SK-N-SH (cell line): ENCODE results near the gene TBC1D8.

Source experiments
- CTCF ChIP-seq: fragments of 200-600 bp; sonication (generic); IDR thresholded peaks from 2 replicates; pipeline ENCODE4 v1.6.1; 2017; ENCODE audit warnings: antibody characterized with exemption, mild to moderate bottlenecking, moderate library complexity
- POLR2AphosphoS5 ChIP-seq: IDR thresholded peaks from 2 replicates; pipeline ENCODE4 v1.6.1; 2012; ENCODE audit warnings: low read depth, low read length

- TF ChIP-seq POLR2AphosphoS5 (no peak), CTCF (no peak)
Observed at GRCh38 chr2:101193033-101193626, 41.9 kb upstream of the TBC1D8 start.
